Ovary (tissue), 3 donors: Measurements from ENCODE around the gene FAM171A1.

Experiments
- CTCF ChIP-seq, 3 donors: fragments of 450-650 bp in 2 of 3; fragments of 200-600 bp in 1 of 3; IDR thresholded peaks; one replicate each; pipeline versions ENCODE4 v1.5.1 to v1.8.0; 2016 to 2022; ENCODE audit warnings: antibody characterized with exemption in 3 of 3, mild to moderate bottlenecking in 1 of 3
- EP300 ChIP-seq: sonication (generic); formaldehyde crosslinking; IDR thresholded peaks from one replicate; pipeline ENCODE4 v1.6.1; 2017; ENCODE audit warnings: antibody characterized with exemption
- POLR2A ChIP-seq: fragments of 450-650 bp; IDR thresholded peaks from one replicate; pipeline ENCODE4 v1.6.1; 2017; ENCODE audit warnings: antibody characterized with exemption, mild to moderate bottlenecking, moderate library complexity
- donor health status: DM: no; HTN: no; CAD: no.

- TF ChIP-seq POLR2A (no peak), CTCF (IDR thresholded peaks at IDR 0.05) (no peak), EP300 (no peak)
These were observed 106.0 kb downstream of the FAM171A1 start for GRCh38 chr10:15265056-15265455.
